Measurements from ENCODE around the gene MAP4K4.

DNA sequence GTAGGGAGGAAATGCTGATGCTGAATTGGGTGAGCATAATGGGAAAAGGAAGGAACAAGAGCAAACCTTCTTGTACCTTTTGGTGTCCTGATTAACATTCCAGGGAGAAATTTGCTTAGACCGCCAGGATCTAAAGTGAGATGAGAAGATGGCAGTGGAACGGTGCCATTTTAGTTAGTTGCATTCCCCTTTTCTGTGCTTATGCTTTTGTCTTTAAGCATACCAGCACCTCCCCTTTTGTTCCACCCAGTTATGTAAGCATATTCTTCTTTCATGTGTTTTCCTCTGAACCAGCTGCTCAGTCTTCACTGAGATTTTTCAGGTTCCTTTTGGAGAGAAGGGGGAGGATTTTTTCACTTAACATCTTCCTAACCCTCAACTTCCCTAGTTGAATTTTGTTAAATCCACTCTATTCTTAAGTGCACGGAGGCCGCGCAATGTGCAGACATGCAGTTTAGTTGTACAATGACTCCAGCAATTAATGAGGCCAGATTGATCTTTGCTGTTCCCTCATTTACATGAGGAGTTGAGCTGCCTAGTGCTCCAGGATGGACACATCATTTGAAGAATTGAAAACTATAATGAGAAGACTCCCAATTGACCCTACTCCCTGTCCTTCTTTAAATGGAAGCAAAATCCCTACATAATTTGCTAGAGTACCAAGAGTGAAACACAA is 73.9 kb downstream of the MAP4K4 start:
- TF ChIP-seq, protein P1, sequence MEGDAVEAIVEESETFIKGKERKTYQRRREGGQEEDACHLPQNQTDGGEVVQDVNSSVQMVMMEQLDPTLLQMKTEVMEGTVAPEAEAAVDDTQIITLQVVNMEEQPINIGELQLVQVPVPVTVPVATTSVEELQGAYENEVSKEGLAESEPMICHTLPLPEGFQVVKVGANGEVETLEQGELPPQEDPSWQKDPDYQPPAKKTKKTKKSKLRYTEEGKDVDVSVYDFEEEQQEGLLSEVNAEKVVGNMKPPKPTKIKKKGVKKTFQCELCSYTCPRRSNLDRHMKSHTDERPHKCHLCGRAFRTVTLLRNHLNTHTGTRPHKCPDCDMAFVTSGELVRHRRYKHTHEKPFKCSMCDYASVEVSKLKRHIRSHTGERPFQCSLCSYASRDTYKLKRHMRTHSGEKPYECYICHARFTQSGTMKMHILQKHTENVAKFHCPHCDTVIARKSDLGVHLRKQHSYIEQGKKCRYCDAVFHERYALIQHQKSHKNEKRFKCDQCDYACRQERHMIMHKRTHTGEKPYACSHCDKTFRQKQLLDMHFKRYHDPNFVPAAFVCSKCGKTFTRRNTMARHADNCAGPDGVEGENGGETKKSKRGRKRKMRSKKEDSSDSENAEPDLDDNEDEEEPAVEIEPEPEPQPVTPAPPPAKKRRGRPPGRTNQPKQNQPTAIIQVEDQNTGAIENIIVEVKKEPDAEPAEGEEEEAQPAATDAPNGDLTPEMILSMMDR (IDR thresholded peaks at IDR 0.05; ENCODE audit: low read depth, low read length) = no peak
- TF ChIP-seq EZH2phosphoT487 (IDR thresholded peaks at IDR 0.05; ENCODE audit: low read depth) = no peak
